GM18498 (cell line): ENCODE data around the gene RAD51D.
"Not testable (repeated sequence)": the region's sequence is repeated elsewhere in the genome, so short reads cannot be mapped to it uniquely, and the experiment has no call there.

ENCODE experiments used
- ATAC-seq: cut with Tn5 transposase; IDR thresholded peaks from one replicate; pipeline ENCODE4 v1.9.1; 2021; ENCODE audit warnings: mild to moderate bottlenecking, moderate library complexity; ENCODE audit not compliant: unreplicated experiment

The RAD51D gene

DNA sequence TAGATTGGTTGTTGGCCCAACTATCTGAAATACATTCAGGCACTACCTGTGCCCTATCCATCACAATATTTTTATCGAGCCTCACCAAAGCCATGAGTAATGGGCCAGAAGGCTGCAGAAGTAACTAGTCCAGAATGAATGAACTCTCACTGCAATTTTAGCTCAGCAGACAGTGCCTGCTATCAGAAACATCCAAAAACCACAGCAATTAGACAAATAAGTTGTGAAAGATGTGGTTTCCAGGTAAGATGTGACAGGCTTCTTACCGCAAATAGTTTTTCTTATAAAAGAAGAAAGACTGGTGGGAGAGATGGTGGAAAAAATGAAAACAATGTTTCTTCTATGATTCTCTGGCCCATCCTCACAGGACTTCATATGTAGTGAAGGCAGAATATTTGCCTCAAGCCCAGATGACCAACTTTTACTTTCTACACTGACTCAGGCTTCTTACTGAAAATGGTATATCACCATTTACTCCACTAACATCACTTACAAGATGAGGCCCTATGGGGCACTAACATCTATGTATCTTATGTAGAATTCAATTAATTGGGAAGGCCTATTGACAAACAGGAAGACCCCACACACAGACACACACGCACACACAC is 46.4 kb downstream of the RAD51D start:
- no peak for ATAC-seq

- ATAC-seq = no peak
Observed at GRCh38 chr17:35069311-35069710, 50.3 kb downstream of the RAD51D start.

GRCh38 chr17:35068249-35068648 is 51.4 kb downstream of the RAD51D start:
- ATAC-seq = no peak

GRCh38 chr17:35065880-35066279 is 53.8 kb downstream of the RAD51D start:
- ATAC-seq = no peak

DNA sequence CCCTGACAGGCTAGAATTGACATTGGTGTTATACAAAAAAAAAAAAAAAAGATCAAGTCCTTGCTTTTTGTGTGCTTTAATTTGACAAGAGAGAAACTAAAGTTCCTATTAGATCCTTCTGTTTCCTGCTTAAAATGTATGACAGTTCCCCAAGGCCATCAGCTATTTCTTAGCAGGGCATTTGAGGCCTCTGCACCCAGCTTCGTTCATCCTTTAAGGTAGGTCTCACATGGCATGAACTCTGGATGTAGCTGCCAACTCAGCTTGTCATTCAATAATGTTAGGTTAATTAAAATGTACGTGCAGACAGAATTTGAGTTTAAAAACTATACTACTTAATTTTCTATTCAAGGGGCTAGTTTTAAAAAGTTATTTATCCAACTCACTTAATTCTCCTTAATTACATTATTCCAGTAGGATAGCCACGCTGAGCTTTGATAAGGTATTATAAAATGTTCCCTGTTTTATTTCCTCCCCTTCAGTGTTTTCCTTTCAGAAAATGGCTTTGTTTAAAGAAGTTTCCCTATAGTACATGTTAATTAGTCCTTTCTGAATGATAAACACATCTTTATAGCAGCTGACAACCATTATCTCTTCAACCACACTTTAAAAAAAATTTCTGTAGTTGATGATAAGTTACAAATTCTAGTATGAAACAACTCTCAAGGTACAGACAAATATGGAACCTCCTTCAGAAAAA is 55.0 kb downstream of the RAD51D start:
- ATAC-seq = no peak

DNA sequence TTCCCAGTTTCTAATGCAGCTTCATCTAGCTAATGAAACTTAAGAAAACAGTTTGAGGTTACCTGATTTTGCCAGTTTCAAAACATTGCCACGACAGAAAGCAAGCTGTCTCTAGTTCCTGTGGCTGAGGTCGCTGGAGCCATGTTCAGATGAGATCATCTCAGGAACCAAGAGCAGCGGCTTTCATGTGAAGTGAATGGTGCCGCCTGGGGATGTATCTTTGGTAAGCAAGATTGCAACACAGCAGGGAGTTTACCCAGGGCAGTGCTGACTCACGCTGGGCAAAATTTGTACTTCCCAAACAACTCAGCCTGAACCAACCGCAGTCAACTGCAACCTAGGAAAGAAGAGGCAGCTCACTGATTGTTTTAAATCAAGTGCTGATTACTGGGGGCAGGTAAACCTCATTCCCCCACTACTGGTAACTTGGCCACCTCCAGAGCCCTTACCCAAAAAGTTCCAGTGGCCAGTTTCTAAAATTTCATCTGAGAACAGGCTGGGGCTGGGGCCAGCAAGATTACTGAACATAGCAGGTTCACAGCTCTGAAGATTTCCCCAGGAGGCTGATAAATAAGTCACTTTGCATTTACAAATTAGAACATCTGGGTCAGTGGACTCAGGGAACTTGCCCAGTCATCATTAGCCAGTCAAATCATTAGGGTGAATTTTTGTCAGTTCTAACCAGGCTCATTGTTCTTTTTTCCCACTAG is 56.0 kb downstream of the RAD51D start, which contains the start of gene RFFL:
Gene RFFL, minus strand, starts transcription at position 194 of the 710 bp plus-strand sequence. CDS start 37,154 bp downstream, outside the sequence.
- ATAC-seq = peak; percentile 92

GRCh38 chr17:35062308-35062707 is 57.4 kb downstream of the RAD51D start:
- ATAC-seq = no peak

DNA sequence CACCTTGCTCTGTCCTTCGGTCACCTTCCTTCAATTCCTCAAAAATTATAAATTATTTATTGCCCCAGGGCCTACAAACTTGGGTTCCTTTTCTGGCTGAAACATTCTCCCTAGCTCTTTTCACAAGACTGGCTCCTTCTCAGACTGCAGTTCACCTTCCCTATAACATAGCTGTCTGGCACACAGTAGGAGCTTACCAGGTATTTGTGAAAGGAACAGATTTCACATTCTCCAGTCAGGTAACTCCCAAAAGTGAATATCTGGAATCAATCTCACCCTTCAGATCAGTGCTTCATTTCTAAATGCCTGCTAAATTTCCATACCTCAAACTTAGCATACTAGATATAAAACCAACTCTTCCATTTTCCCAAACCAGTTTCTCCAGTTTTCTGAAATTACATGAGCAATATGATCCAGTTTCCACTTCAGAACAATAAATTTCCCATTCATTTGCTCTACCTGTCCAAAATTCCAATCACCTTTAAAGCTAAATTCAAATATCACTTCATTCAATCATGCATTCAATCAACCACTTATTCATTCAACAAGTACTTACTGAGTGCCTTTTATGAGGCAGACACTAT is 62.2 kb downstream of the RAD51D start:
- ATAC-seq = no peak

- ATAC-seq = no peak
Observed at GRCh38 chr17:35056013-35056412, 63.6 kb downstream of the RAD51D start.

DNA sequence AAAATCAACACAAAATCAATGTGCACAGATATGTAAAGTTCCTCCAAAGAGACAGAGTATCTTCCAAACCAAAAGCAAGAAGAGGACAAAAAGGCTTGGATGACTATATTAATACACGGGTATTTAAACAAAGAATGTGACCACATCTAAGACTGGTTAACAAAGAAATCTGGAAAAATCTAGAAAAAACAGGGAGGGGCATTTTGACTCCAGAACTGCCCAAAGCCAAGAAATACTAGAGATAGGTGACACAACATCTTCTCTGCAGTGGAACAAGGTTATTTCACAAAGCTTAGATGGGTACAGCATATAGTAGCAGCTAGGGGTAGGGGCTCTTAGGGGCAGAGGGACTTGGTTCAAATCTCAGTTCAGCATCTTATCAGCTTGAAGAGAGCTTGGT is 66.5 kb downstream of the RAD51D start:
- ATAC-seq = no peak

DNA sequence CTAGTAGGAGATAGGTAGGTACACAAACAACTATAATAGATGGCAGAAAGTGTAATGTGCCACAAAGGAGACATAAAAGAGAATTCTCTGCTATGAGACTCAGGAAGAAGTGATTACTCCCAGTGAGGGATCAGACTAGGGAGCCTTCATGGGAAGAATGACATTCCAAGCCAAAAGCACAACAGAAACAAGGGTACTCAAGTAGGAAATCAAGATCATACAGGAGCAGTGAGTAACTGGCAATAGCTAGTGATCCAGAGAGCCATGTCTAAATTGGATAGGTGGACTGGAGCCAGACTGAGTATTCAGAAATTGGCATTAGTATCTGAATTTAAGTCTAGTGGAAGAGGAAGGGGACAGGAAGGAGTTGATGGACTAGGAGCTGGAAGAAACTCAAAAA is 66.9 kb downstream of the RAD51D start:
- ATAC-seq = no peak

GRCh38 chr17:35052241-35052610 is 67.4 kb downstream of the RAD51D start:
- no peak for ATAC-seq

GRCh38 chr17:35051579-35052240 is 68.0 kb downstream of the RAD51D start:
- ATAC-seq = peak; percentile 24

- peak; percentile 74 for ATAC-seq
Observed at GRCh38 chr17:35051183-35051578, 68.5 kb downstream of the RAD51D start.

DNA sequence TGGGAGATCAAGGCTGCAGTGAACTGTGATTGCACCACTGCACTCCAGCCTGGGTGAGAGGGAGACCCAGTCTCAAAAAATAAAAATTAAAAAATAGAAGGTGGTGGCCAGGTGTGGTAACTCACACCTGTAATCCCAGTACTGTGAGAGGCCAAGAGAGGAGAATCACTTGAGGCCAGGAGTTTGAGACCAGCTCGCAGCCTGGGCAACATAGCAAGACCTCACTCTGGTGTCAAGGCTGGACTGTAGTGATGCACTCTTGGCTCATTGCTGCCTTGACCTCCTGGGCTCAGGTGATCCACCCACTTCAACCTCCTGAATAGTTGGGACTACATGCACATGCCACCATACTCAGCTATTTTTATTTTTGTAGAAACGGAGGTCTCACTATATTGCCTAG is 69.5 kb downstream of the RAD51D start:
- no peak for ATAC-seq

- no peak for ATAC-seq
Observed at GRCh38 chr17:35048685-35049379, 70.8 kb downstream of the RAD51D start.

DNA sequence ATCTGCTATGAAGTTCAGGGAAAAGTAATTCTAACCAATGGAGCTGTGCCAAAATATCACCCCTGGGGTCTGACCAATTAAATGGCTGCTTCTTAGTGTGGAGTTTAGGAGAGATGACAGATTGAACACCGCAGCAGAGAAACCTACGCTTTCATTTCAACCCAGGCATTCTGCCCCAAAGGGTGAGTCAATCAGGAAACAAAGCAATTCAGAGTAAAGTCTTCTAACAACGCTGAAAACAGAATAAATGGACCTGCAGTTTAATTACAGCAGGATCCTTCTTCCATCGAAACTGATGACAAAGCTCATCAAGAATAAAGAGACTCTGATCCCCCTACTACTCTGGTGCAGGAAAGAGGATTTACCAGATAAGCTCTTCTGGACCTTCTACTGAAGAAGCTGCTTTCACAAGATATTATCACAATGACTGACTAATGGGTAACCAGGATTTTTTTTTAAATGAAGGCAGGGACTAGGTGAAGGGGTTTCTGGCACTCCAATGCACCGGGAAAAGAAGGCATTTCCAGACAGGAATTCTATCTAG is 72.8 kb downstream of the RAD51D start:
- peak; percentile 46 for ATAC-seq

DNA sequence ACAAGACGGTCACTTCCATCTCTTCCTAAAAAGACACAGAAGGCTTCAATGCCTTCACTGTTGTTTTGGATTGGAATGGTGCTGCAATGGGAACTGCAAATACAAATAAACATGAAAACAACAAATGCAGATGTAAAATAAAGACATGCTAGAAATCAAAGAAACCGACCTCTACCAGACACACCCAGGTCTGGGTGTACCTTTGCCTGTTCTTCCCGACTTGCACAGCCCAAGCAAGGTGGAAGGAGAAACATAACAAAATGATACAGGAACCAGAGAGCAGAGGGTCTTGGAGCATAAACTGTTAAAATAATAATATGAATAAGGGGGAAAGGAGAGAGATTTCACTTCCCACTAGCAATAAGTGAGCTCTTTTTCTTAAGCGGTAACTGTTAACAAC is 73.4 kb downstream of the RAD51D start:
- ATAC-seq = no peak

- not testable (repeated sequence) for ATAC-seq
Observed at GRCh38 chr17:35045458-35045979, 74.1 kb downstream of the RAD51D start.

DNA sequence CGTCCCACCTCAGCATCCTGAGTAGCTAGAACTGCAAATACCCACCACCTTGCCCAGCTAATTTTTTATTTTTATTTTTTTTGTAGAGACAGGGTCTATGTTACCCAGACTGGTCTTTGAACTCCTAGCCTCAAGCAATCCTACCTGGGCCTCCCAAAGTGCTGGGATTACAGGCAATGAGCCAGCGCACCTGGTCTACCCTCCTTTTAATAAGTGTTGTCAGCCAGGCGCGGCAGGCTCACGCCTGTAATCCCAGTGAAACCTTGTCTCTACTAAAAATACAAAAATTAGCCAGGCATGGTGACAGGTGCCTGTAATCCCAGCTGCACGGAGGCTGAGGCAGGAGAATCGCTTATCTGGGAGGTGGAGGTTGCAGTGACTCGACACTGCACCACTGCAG is 75.5 kb downstream of the RAD51D start:
- ATAC-seq = no peak
